Cardiac muscle cell (in vitro differentiated cells and primary cell): Measurements from ENCODE around the gene ACYP2. TPM values are rescaled to one million over a fixed set of nuclear protein-coding genes. Genes with fewer than 3 reads are reported as not detected.

Source experiments
- DNase-seq, 2 donors: peaks; one replicate each; pipeline versions ENCODE4 v3.0.0 to v3.0.0-alpha.2; 2010 to 2017; ENCODE audit warnings: low read depth in 1 of 2, low spot score in 1 of 2
- H3K27ac ChIP-seq: fragments of 200-600 bp; sonication (generic); 2 replicates; pipeline ENCODE4 v1.5.1; 2016
- H3K27me3 ChIP-seq: fragments of 200-600 bp; sonication (generic); 2 replicates; pipeline ENCODE4 v1.6.0; 2016; ENCODE audit warnings: control low read depth
- H3K36me3 ChIP-seq: fragments of 200-600 bp; sonication (generic); 2 replicates; pipeline ENCODE4 v1.5.1; 2016; ENCODE audit warnings: control low read depth
- H3K4me1 ChIP-seq: fragments of 200-600 bp; sonication (generic); 2 replicates; pipeline ENCODE4 v1.8.1; 2017; ENCODE audit warnings: low read depth, mild to moderate bottlenecking, mixed run types
- H3K4me3 ChIP-seq: fragments of 200-600 bp; sonication (generic); 2 replicates; pipeline ENCODE4 v1.5.1; 2016; ENCODE audit warnings: mild to moderate bottlenecking
- H3K9me3 ChIP-seq: fragments of 200-600 bp; sonication (generic); 2 replicates; pipeline ENCODE4 v1.5.1; 2017; ENCODE audit warnings: low read depth, mild to moderate bottlenecking, control low read depth
- polyA plus RNA-seq: library from polyadenylated mRNA; unstranded; fragments of >200 nt; fragmentation: Nextera tagmentation; extraction: Ambion mirVana; gene quantifications from 2 replicates; pipeline ENCODE4 v1.2.1, GENCODE V29; 2016
- total RNA-seq: library from RNA; depleted of rRNA; stranded (reverse); fragments of >200 nt; gene quantifications from 2 replicates; pipeline ENCODE4 v1.2.3, GENCODE V29; 2016
- TF ChIP-seq, protein P1 (sequence below): IDR thresholded peaks from 2 replicates; pipeline ENCODE4 v1.5.1; 2012; ENCODE audit warnings: low read depth, mild to moderate bottlenecking, low read length

ACYP2 gene
- total and polyA plus RNA-seq, 2 experiments from 2014 or later = 12.6 to 46.8 TPM

DNA sequence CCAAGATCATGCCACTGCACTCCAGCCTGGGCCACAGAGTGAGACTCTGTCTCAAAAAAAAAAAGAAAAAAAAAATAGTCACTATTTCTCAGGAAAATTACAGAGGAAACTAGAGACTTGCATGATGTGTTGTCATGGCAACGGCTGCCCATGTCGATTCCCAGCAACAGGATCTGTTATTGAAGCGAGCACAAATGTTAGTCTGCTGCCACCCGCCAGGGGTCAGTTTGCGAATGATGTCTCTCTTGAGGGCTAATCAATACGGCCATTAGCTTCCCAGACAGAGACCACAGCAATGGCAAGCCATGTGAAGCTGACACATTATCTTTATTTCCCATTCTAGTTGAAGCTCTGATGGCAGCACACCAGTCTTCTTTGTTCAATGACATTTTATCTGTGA is 32.4 kb upstream of the ACYP2 start:
- Histone ChIP-seq H3K9me3 (no peaks in the 10 kb centered on the region), H3K4me1 (peaks cover 5% of the 10 kb centered on the region), H3K36me3 (no peaks in the 10 kb centered on the region), H3K27me3 (no peaks in the 10 kb centered on the region), H3K27ac (no peak overlapping the region), H3K4me3 (no peak overlapping the region)
- TF ChIP-seq, protein P1, sequence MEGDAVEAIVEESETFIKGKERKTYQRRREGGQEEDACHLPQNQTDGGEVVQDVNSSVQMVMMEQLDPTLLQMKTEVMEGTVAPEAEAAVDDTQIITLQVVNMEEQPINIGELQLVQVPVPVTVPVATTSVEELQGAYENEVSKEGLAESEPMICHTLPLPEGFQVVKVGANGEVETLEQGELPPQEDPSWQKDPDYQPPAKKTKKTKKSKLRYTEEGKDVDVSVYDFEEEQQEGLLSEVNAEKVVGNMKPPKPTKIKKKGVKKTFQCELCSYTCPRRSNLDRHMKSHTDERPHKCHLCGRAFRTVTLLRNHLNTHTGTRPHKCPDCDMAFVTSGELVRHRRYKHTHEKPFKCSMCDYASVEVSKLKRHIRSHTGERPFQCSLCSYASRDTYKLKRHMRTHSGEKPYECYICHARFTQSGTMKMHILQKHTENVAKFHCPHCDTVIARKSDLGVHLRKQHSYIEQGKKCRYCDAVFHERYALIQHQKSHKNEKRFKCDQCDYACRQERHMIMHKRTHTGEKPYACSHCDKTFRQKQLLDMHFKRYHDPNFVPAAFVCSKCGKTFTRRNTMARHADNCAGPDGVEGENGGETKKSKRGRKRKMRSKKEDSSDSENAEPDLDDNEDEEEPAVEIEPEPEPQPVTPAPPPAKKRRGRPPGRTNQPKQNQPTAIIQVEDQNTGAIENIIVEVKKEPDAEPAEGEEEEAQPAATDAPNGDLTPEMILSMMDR = no peak
- no peak for DNase-seq

DNA sequence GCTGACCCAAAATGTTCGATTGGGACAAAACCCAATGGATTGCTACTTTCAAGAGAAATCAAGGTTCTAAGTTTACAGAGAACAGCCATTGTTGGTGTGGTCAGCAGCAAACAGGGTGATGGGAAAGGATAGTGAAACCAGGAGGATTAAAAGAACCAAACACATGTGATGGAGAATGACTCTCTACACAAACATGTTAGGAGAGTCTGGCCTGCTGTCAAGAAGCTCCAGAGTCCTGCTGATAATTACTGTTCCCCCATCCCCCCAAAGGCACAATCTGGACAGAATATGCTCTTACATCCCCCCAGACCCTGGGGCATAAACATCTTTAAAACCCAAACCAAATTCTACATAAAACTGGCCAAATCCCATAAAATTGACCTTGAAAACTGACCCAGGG is 32.0 kb upstream of the ACYP2 start:
- DNase-seq = peak in 1 of 2 donors; percentile 7
- Histone ChIP-seq H3K9me3 (no peaks in the 10 kb centered on the region), H3K27ac (no peak overlapping the region), H3K4me3 (no peak overlapping the region), H3K27me3 (no peaks in the 10 kb centered on the region), H3K36me3 (no peaks in the 10 kb centered on the region), H3K4me1 (peaks cover 8% of the 10 kb centered on the region)
- TF ChIP-seq, protein P1 = no peak

DNA sequence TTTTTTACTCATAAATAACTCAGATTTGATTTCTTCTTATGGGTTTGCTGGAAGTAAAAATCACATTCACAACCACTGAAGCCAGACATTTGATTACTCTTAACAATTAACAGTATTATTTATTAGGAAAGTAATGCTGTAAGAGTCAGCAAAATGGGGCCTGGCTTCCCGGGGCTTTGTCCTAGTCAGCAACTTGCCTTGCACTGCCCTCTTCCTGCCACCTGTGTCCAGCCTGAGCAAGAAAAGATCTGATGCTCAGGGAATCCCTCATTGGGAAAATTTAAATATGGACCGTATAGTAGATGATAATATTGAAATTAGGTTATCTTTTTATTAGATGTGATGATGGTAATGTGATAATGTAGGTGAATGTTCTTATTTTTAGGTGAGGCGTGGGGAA is 30.8 kb upstream of the ACYP2 start:
- Histone ChIP-seq H3K36me3 (no peaks in the 10 kb centered on the region), H3K27me3 (no peaks in the 10 kb centered on the region), H3K9me3 (no peaks in the 10 kb centered on the region), H3K27ac (no peak overlapping the region), H3K4me3 (no peak overlapping the region), H3K4me1 (peaks cover 12% of the 10 kb centered on the region)
- TF ChIP-seq, protein P1 = peak; percentile 37
- peak; percentile 7 to 38 for DNase-seq

DNA sequence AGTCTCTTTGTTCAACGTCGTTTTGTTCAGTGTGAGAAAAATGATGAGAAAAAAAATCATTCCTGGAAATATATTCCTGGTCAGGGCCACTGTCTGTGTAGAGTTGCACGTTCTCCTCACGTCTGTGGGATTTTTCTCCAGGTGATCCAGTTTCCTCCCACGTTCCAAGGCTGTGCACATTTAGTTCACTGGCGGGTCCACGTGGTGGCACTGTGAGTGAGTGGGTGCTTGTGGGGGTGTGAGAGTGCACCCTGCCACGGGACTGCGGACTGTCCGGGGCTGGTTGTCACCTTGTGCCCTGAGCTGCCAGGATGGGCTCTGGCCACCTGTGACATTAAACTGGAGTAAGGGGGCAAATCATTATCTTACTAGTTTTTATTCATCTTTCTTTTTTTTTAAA is 30.3 kb upstream of the ACYP2 start:
- peak in 1 of 2 donors; percentile 5 for DNase-seq
- Histone ChIP-seq H3K9me3 (no peaks in the 10 kb centered on the region), H3K27me3 (no peaks in the 10 kb centered on the region), H3K36me3 (no peaks in the 10 kb centered on the region), H3K4me3 (no peak overlapping the region), H3K4me1 (peaks cover 12% of the 10 kb centered on the region), H3K27ac (no peak overlapping the region)
- TF ChIP-seq, protein P1 = no peak

DNA sequence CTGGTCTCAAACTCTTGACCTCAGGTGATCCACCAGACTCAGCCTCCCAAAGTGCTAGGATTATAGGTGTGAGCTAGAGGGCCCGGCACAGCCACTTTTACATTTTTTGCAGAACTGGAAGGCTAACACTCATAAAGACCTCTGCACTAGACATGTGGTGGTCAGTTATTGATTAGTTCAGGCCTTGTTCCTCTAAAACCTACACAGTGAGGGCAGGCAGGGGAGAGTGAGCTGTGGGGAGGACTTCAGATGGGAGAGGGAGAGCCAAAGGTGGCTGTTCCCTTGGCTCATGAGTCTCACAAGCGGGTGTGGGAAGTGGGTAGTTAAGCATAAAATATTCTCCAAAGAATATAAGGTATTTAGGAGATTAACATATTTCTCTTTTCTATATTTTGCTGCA is 29.3 kb upstream of the ACYP2 start:
- no peak overlapping the region for H3K4me3 ChIP-seq
- H3K27me3 ChIP-seq = no peaks in the 10 kb centered on the region
- TF ChIP-seq, protein P1 = no peak
- DNase-seq = no peak
- H3K9me3 ChIP-seq = no peaks in the 10 kb centered on the region
- H3K27ac ChIP-seq = no peak overlapping the region
- H3K36me3 ChIP-seq = no peaks in the 10 kb centered on the region
- peaks cover 15% of the 10 kb centered on the region for H3K4me1 ChIP-seq

DNA sequence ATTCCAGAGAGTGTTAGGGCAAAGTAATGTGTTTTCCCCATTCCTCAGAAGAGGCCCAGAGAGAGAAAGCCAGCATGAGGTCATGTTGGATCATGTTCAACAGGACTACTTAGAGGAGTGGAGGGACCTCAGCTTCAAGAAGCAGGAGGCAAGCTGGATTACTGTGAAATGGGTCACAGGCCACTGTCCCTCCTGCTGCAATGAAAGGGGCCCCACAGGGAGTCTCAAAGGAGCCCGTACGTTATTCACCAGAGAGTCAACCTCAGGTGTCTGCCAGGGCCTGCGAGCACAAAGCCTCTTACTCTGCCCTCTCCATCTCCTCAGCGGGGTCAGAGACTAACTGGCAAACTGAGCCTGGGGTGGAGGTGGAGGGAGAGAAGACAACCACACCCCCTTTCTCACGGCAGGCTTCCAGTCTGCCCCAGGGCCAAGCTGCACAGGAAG is 27.2 kb upstream of the ACYP2 start:
- Histone ChIP-seq H3K4me3 (no peak overlapping the region), H3K27ac (no peak overlapping the region), H3K4me1 (peaks cover 15% of the 10 kb centered on the region), H3K36me3 (no peaks in the 10 kb centered on the region), H3K27me3 (no peaks in the 10 kb centered on the region), H3K9me3 (no peaks in the 10 kb centered on the region)
- TF ChIP-seq, protein P1 = no peak
- no peak for DNase-seq
